ENCODE data around the gene SMLR1.
"Not testable (repeated sequence)": the region's sequence is repeated elsewhere in the genome, so short reads cannot be mapped to it uniquely, and the experiment has no call there.

- not testable (repeated sequence) for TF ChIP-seq CTCF (IDR thresholded peaks at IDR 0.05; ENCODE audit: low read depth, low read length); POLR2A (IDR thresholded peaks at IDR 0.05; ENCODE audit: extremely low read depth, insufficient read length); MYC (IDR thresholded peaks at IDR 0.05; ENCODE audit: low read depth, low read length)
Measured at GRCh38 chr6:130801368-130801767, 25.8 kb upstream of the SMLR1 start.
